Loucy (cell line): Measurements from ENCODE around the gene PITPNC1.
"Not testable (repeated sequence)": the region's sequence is repeated elsewhere in the genome, so short reads cannot be mapped to it uniquely, and the experiment has no call there.

ENCODE experiments used
- H2AFZ ChIP-seq: fragments of 200-600 bp; sonication (generic); 2 replicates; pipeline ENCODE4 v1.6.0; 2016; ENCODE audit warnings: antibody characterized with exemption, mild to moderate bottlenecking, low read length, moderate library complexity
- H3F3A ChIP-seq: fragments of 200-600 bp; 2 replicates; pipeline ENCODE4 v1.6.0; 2016; ENCODE audit warnings: antibody characterized with exemption, low read depth, mild to moderate bottlenecking
- H3K27me3 ChIP-seq: fragments of 200-600 bp; sonication (generic); 2 replicates; pipeline ENCODE4 v1.6.1; 2014; ENCODE audit warnings: low read length, mild to moderate bottlenecking; ENCODE audit not compliant: insufficient read depth, poor library complexity, severe bottlenecking
- H3K36me3 ChIP-seq: fragments of 200-600 bp; sonication (generic); 2 replicates; pipeline ENCODE4 v1.6.1; 2016; ENCODE audit warnings: low read length; ENCODE audit not compliant: insufficient read depth
- H3K4me1 ChIP-seq: fragments of 200-600 bp; sonication (generic); 2 replicates; pipeline ENCODE4 v1.5.1; 2014; ENCODE audit warnings: low read length, mild to moderate bottlenecking; ENCODE audit not compliant: insufficient read depth, poor library complexity, severe bottlenecking
- H3K4me2 ChIP-seq: fragments of 200-600 bp; sonication (generic); 2 replicates; pipeline ENCODE4 v1.6.0; 2014; ENCODE audit warnings: antibody characterized with exemption, low read length, low read depth, mild to moderate bottlenecking; ENCODE audit not compliant: poor library complexity, severe bottlenecking
- H3K4me3 ChIP-seq: fragments of 200-600 bp; sonication (generic); 2 replicates; pipeline ENCODE4 v1.5.1; 2014; ENCODE audit warnings: low read length, mild to moderate bottlenecking, mixed read lengths; ENCODE audit not compliant: poor library complexity, severe bottlenecking
- H3K79me2 ChIP-seq: fragments of 200-600 bp; sonication (generic); 2 replicates; pipeline ENCODE4 v1.6.1; 2014; ENCODE audit warnings: low read length; ENCODE audit not compliant: insufficient read depth
- H3K9ac ChIP-seq: fragments of 200-600 bp; sonication (generic); 2 replicates; pipeline ENCODE4 v1.6.0; 2014; ENCODE audit warnings: mild to moderate bottlenecking, low read depth, low read length, moderate library complexity; ENCODE audit not compliant: poor library complexity, severe bottlenecking
- H3K9me2 ChIP-seq: fragments of 200-600 bp; sonication (generic); replicated peaks from 2 replicates; pipeline ENCODE4 v1.6.1; 2016; ENCODE audit warnings: low read depth, low read length, mixed read lengths
- H3K9me3 ChIP-seq: fragments of 200-600 bp; sonication (generic); 2 replicates; pipeline ENCODE4 v1.6.1; 2014; ENCODE audit warnings: mild to moderate bottlenecking, antibody characterized with exemption, low read length, low read depth; ENCODE audit not compliant: insufficient read depth
- H4K20me1 ChIP-seq: fragments of 200-600 bp; sonication (generic); 2 replicates; pipeline ENCODE4 v1.6.0; 2014; ENCODE audit warnings: antibody characterized with exemption, low read length, mild to moderate bottlenecking; ENCODE audit not compliant: insufficient read depth, poor library complexity, severe bottlenecking
- EZH2phosphoT487 ChIP-seq: fragments of 200-600 bp; IDR thresholded peaks from 2 replicates; pipeline ENCODE4 v1.6.1; 2018; ENCODE audit warnings: antibody characterized with exemption, mild to moderate bottlenecking, moderate library complexity, borderline replicate concordance
- TF ChIP-seq, protein P1 (sequence below): fragments of 200-600 bp; sonication (generic); conservative IDR thresholded peaks from 2 replicates; pipeline ENCODE4 v1.5.1; 2014; ENCODE audit warnings: mild to moderate bottlenecking, antibody characterized with exemption, low read length

PITPNC1 gene

GRCh38 chr17:67625971-67626370, 248.9 kb downstream of the PITPNC1 start:
- Histone ChIP-seq H3K4me1 (no peaks in the 10 kb centered on the region), H3K9me2 (no peaks in the 10 kb centered on the region), H3K4me2 (no peak overlapping the region), H3K36me3 (no peaks in the 10 kb centered on the region), H4K20me1 (no peaks in the 10 kb centered on the region), H3K9ac (no peak overlapping the region), H3K27me3 (no peaks in the 10 kb centered on the region), H3K4me3 (no peak overlapping the region), H3K9me3 (no peaks in the 10 kb centered on the region), H3K79me2 (no peaks in the 10 kb centered on the region), H2AFZ (no peak overlapping the region), H3F3A (no peaks in the 10 kb centered on the region)
- TF ChIP-seq, protein P1, sequence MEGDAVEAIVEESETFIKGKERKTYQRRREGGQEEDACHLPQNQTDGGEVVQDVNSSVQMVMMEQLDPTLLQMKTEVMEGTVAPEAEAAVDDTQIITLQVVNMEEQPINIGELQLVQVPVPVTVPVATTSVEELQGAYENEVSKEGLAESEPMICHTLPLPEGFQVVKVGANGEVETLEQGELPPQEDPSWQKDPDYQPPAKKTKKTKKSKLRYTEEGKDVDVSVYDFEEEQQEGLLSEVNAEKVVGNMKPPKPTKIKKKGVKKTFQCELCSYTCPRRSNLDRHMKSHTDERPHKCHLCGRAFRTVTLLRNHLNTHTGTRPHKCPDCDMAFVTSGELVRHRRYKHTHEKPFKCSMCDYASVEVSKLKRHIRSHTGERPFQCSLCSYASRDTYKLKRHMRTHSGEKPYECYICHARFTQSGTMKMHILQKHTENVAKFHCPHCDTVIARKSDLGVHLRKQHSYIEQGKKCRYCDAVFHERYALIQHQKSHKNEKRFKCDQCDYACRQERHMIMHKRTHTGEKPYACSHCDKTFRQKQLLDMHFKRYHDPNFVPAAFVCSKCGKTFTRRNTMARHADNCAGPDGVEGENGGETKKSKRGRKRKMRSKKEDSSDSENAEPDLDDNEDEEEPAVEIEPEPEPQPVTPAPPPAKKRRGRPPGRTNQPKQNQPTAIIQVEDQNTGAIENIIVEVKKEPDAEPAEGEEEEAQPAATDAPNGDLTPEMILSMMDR, result no peak
- no peak for TF ChIP-seq EZH2phosphoT487

- H3K9me3 ChIP-seq, result no peaks in the 10 kb centered on the region
- no peaks in the 10 kb centered on the region for H3K4me1 ChIP-seq
- no peaks in the 10 kb centered on the region for H4K20me1 ChIP-seq
- TF ChIP-seq, protein P1, result peak; percentile 47
- TF ChIP-seq EZH2phosphoT487, result no peak
- no peak overlapping the region for H3K4me3 ChIP-seq
- no peaks in the 10 kb centered on the region for H3K79me2 ChIP-seq
- no peak overlapping the region for H3K4me2 ChIP-seq
- H2AFZ ChIP-seq, result no peak overlapping the region
- no peak overlapping the region for H3K9ac ChIP-seq
- no peaks in the 10 kb centered on the region for H3K27me3 ChIP-seq
- H3K9me2 ChIP-seq, result no peaks in the 10 kb centered on the region
- H3K36me3 ChIP-seq, result peaks cover 5% of the 10 kb centered on the region; the same call in 1 of the 2 replicates
- no peaks in the 10 kb centered on the region for H3F3A ChIP-seq
Measured at GRCh38 chr17:67628580-67629013, 251.5 kb downstream of the PITPNC1 start.

GRCh38 chr17:67629971-67630320, 252.9 kb downstream of the PITPNC1 start:
- no peaks in the 10 kb centered on the region for H3F3A ChIP-seq
- peaks cover 9% of the 10 kb centered on the region; the same call in 1 of the 2 replicates for H3K36me3 ChIP-seq
- H3K9me3 ChIP-seq, result no peaks in the 10 kb centered on the region
- no peak overlapping the region for H2AFZ ChIP-seq
- no peak overlapping the region for H3K4me3 ChIP-seq
- no peaks in the 10 kb centered on the region for H4K20me1 ChIP-seq
- H3K4me2 ChIP-seq, result no peak overlapping the region
- no peaks in the 10 kb centered on the region for H3K79me2 ChIP-seq
- no peaks in the 10 kb centered on the region for H3K4me1 ChIP-seq
- no peaks in the 10 kb centered on the region for H3K27me3 ChIP-seq
- H3K9me2 ChIP-seq, result no peaks in the 10 kb centered on the region
- no peak overlapping the region for H3K9ac ChIP-seq
- no peak for TF ChIP-seq EZH2phosphoT487
- TF ChIP-seq, protein P1, result peak; percentile 57

- H3K4me3 ChIP-seq, H3K36me3 ChIP-seq, H4K20me1 ChIP-seq, H3K9me2 ChIP-seq, H2AFZ ChIP-seq, H3K4me2 ChIP-seq, H3K27me3 ChIP-seq, H3K9ac ChIP-seq, H3F3A ChIP-seq, H3K9me3 ChIP-seq, H3K79me2 ChIP-seq, H3K4me1 ChIP-seq: not testable (repeated sequence)
Measured at GRCh38 chr17:67630836-67631235, 253.8 kb downstream of the PITPNC1 start.
